Type B pancreatic cell (in vitro differentiated cells): ENCODE measurements around the gene PCARE. TPM values are rescaled to one million over a fixed set of nuclear protein-coding genes. Genes with fewer than 3 reads are reported as not detected.
"Not testable (repeated sequence)": the region's sequence is repeated elsewhere in the genome, so short reads cannot be mapped to it uniquely, and the experiment has no call there.

ENCODE experiments used
- DNase-seq: peaks from one replicate; pipeline ENCODE4 v3.0.0; 2021; ENCODE audit warnings: mixed read lengths; ENCODE audit not compliant: unreplicated experiment; ENCODE audit errors: extremely low spot score
- H3K27ac Mint-ChIP-seq: 2 replicates; pipeline ENCODE4 v1.8.0; 2021; ENCODE audit warnings: mild to moderate bottlenecking, mixed read lengths
- H3K27me3 Mint-ChIP-seq: 2 replicates; pipeline ENCODE4 v1.8.0; 2021; ENCODE audit warnings: mixed read lengths
- H3K36me3 Mint-ChIP-seq: 2 replicates; pipeline ENCODE4 v1.8.0; 2021; ENCODE audit warnings: mixed read lengths
- H3K4me1 Mint-ChIP-seq: one replicate; pipeline ENCODE4 v1.8.0; 2021; ENCODE audit warnings: mixed read lengths; ENCODE audit not compliant: unreplicated experiment
- H3K4me3 Mint-ChIP-seq: 2 replicates; pipeline ENCODE4 v1.8.0; 2021; ENCODE audit warnings: mild to moderate bottlenecking, mixed read lengths
- H3K9me3 Mint-ChIP-seq: 2 replicates; pipeline ENCODE4 v1.8.0; 2021; ENCODE audit warnings: mixed read lengths
- CTCF ChIP-seq: fragments of 200-600 bp; sonication (generic); conservative IDR thresholded peaks from 2 replicates; pipeline ENCODE4 v1.5.0; 2021; ENCODE audit warnings: antibody characterized with exemption, mild to moderate bottlenecking
- total RNA-seq: library from RNA; stranded (reverse); gene quantifications from 2 replicates; pipeline ENCODE4 v1.2.1, GENCODE V29; 2021; ENCODE audit warnings: low replicate concordance

Gene PCARE
- total RNA-seq, 1 donor from 2014 or later: not detected

- Mint-ChIP-seq H3K4me1 (peaks cover 6% of the 10 kb centered on the region), H3K36me3 (no peaks in the 10 kb centered on the region), H3K27me3 (no peaks in the 10 kb centered on the region), H3K27ac (no peak overlapping the region), H3K4me3 (no peak overlapping the region), H3K9me3 (no peaks in the 10 kb centered on the region)
- no peak for TF ChIP-seq CTCF
- no peak for DNase-seq
These were observed 31.9 kb upstream of the PCARE start for GRCh38 chr2:29106256-29106655.

- Mint-ChIP-seq H3K4me3 (no peak overlapping the region), H3K4me1 (peaks cover 3% of the 10 kb centered on the region), H3K27me3 (no peaks in the 10 kb centered on the region), H3K9me3 (no peaks in the 10 kb centered on the region), H3K36me3 (no peaks in the 10 kb centered on the region), H3K27ac (no peak overlapping the region)
- DNase-seq: no peak
- no peak for TF ChIP-seq CTCF
These were observed 31.1 kb upstream of the PCARE start for GRCh38 chr2:29105375-29105774.

- Mint-ChIP-seq H3K27ac (no peak overlapping the region), H3K36me3 (no peaks in the 10 kb centered on the region), H3K4me1 (peaks cover 3% of the 10 kb centered on the region), H3K9me3 (no peaks in the 10 kb centered on the region), H3K27me3 (no peaks in the 10 kb centered on the region), H3K4me3 (no peak overlapping the region)
- DNase-seq: no peak
- TF ChIP-seq CTCF: no peak
These were observed 30.4 kb upstream of the PCARE start for GRCh38 chr2:29104688-29105087.

DNA sequence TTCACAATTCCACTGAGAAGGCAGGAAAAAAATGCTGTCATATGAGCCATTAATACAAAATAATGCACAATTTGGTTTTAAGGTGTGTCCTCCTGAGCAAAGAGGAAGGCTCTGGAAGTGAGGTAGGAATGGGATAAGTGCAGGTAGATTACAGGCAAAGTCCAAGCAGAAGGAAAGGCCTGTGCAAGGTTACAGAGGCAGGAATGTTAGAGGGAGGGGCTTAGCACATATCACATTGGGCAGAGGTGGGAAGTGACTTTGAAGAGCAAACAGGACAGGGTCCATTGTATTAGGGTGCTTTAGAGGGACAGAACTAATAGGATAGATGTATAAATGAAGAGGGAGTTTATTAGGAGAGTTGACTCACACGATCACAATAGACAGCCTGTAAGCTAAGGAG is 26.2 kb upstream of the PCARE start:
- H3K36me3 Mint-ChIP-seq: no peaks in the 10 kb centered on the region
- TF ChIP-seq CTCF: no peak
- H3K9me3 Mint-ChIP-seq: no peaks in the 10 kb centered on the region
- H3K27ac Mint-ChIP-seq: no peak overlapping the region
- H3K4me1 Mint-ChIP-seq: peaks cover 11% of the 10 kb centered on the region
- no peak for DNase-seq
- no peak overlapping the region for H3K4me3 Mint-ChIP-seq
- H3K27me3 Mint-ChIP-seq: no peaks in the 10 kb centered on the region

DNA sequence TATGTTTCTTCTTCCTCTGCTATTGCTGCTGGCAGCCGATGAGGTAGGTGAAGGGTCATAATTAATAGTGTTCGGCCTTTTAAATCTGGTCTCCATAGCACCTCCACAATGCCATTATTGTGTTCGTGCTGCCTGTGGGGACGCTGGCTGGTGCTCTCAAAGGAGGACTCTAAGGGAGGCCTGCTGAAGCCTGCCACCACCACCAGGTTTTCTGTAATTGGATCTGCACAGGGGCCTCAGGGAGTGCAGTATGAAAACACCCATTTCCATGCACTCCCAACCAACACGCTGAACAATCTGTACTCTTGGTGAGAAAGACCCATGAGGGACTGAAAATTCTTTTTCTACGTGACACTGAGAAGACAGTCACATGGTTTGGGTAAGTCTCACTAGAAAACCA is 23.2 kb upstream of the PCARE start:
- Mint-ChIP-seq H3K4me3 (no peak overlapping the region), H3K9me3 (no peaks in the 10 kb centered on the region)
- TF ChIP-seq CTCF: peak; percentile 37

GRCh38 chr2:29096969-29097368 is 22.6 kb upstream of the PCARE start:
- Mint-ChIP-seq H3K27me3 (no peaks in the 10 kb centered on the region), H3K9me3 (no peaks in the 10 kb centered on the region), H3K4me3 (no peak overlapping the region), H3K27ac (no peak overlapping the region), H3K36me3 (no peaks in the 10 kb centered on the region), H3K4me1 (peaks cover 11% of the 10 kb centered on the region)
- TF ChIP-seq CTCF: no peak
- DNase-seq: no peak

More for the DNA sequence above, 23.2 kb upstream of the PCARE start:
- peaks cover 11% of the 10 kb centered on the region for H3K4me1 Mint-ChIP-seq
- DNase-seq: no peak
- H3K36me3 Mint-ChIP-seq: no peaks in the 10 kb centered on the region
- H3K27ac Mint-ChIP-seq: no peak overlapping the region
- H3K27me3 Mint-ChIP-seq: no peaks in the 10 kb centered on the region

GRCh38 chr2:29090311-29090710 is 16.0 kb upstream of the PCARE start:
- H3K36me3 Mint-ChIP-seq, H3K27me3 Mint-ChIP-seq, H3K27ac Mint-ChIP-seq, H3K4me1 Mint-ChIP-seq, H3K9me3 Mint-ChIP-seq, DNase-seq, H3K4me3 Mint-ChIP-seq: not testable (repeated sequence)
